Measurements from ENCODE around the gene DLG5. TPM values are rescaled to one million over a fixed set of nuclear protein-coding genes. Genes with fewer than 3 reads are reported as not detected.

DLG5 gene
- total and polyA plus RNA-seq, 7 donors = 6.0 to 78.1 (median 41.0) TPM

- no peak for DNase-seq
- Histone ChIP-seq H3K27me3 (no peaks in the 10 kb centered on the region), H3K9me3 (no peaks in the 10 kb centered on the region), H3K4me3 (peak overlapping the region in 2 of 4 donors; percentile 3 to 23), H3K36me3 (no peaks in the 10 kb centered on the region), H3K4me1 (peaks cover 0 to 71% (median 64%) of the 10 kb centered on the region in 4 donors), H3K27ac (peak overlapping the region; percentile 73 to 81 (median 78))
- intact Hi-C loops (cut with DNase I) = no loop called here
- WGBS, 2 donors = 27 to 52% methylated on average over 11 of the region's 11 CpGs
- peak in 1 of 4 donors; percentile 5 for TF ChIP-seq POLR2AphosphoS5 (IDR thresholded peaks at IDR 0.05)
- TF ChIP-seq POLR2A (IDR thresholded peaks at IDR 0.05) = no peak
- TF ChIP-seq EP300 (IDR thresholded peaks at IDR 0.05) = no peak
Observed at GRCh38 chr10:77887631-77888355, 38.8 kb downstream of the DLG5 start.

DNA sequence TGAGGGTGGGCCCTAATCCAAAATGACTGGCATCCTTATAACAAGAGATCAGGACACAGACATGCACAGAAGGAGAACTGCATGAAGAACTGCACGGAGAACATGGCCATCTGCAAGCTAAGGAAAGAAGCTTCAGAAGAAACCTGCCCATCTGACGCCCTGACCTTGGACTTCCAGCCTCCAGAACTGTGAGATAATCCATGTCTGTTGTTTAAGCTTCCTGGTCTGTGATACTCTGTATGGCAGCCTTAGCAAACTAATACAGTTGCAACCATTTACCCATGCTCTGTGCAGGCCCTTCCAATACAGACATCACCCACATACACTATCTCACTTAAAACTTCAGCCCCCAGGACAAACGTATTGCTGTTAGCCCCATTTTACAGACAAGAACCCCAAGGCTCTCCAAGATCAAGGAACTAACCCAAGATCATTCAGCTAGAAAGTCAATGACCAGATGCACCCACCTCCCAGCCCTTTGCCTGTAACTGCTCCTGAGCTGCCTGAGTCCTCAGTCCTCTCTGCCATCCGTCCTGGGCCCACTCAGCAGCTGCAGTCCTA is 39.7 kb downstream of the DLG5 start:
- intact Hi-C loops (cut with DNase I) = no loop called here
- no peak for DNase-seq
- Histone ChIP-seq H3K27me3 (no peaks in the 10 kb centered on the region), H3K4me1 (peaks cover 0 to 66% (median 55%) of the 10 kb centered on the region in 4 donors), H3K9me3 (no peaks in the 10 kb centered on the region), H3K27ac (peak overlapping the region; percentile 73 to 81 (median 78)), H3K4me3 (no peak overlapping the region), H3K36me3 (no peaks in the 10 kb centered on the region)
- TF ChIP-seq POLR2AphosphoS5 (IDR thresholded peaks at IDR 0.05) (no peak), EP300 (IDR thresholded peaks at IDR 0.05) (no peak), POLR2A (IDR thresholded peaks at IDR 0.05) (no peak)
- TF ChIP-seq, protein P1, sequence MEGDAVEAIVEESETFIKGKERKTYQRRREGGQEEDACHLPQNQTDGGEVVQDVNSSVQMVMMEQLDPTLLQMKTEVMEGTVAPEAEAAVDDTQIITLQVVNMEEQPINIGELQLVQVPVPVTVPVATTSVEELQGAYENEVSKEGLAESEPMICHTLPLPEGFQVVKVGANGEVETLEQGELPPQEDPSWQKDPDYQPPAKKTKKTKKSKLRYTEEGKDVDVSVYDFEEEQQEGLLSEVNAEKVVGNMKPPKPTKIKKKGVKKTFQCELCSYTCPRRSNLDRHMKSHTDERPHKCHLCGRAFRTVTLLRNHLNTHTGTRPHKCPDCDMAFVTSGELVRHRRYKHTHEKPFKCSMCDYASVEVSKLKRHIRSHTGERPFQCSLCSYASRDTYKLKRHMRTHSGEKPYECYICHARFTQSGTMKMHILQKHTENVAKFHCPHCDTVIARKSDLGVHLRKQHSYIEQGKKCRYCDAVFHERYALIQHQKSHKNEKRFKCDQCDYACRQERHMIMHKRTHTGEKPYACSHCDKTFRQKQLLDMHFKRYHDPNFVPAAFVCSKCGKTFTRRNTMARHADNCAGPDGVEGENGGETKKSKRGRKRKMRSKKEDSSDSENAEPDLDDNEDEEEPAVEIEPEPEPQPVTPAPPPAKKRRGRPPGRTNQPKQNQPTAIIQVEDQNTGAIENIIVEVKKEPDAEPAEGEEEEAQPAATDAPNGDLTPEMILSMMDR (IDR thresholded peaks at IDR 0.05) = no peak
- WGBS, 2 donors = 84 to 89% methylated on average over 4 of the region's 4 CpGs

- intact Hi-C loops (cut with DNase I) = no loop called here
- H3K4me3 ChIP-seq = no peak overlapping the region
- no peaks in the 10 kb centered on the region for H3K9me3 ChIP-seq
- H3K4me1 ChIP-seq = peaks cover 0 to 63% (median 50%) of the 10 kb centered on the region in 4 donors
- WGBS, 2 donors = 95% methylated on average over 7 of the region's 7 CpGs
- no peaks in the 10 kb centered on the region for H3K36me3 ChIP-seq
- DNase-seq = no peak
- TF ChIP-seq, protein P1 (IDR thresholded peaks at IDR 0.05) = no peak
- TF ChIP-seq EP300 (IDR thresholded peaks at IDR 0.05) (no peak), POLR2AphosphoS5 (IDR thresholded peaks at IDR 0.05) (no peak), POLR2A (IDR thresholded peaks at IDR 0.05) (no peak)
- no peaks in the 10 kb centered on the region for H3K27me3 ChIP-seq
- no peak overlapping the region for H3K27ac ChIP-seq
Observed at GRCh38 chr10:77884181-77884580, 42.4 kb downstream of the DLG5 start.

DNA sequence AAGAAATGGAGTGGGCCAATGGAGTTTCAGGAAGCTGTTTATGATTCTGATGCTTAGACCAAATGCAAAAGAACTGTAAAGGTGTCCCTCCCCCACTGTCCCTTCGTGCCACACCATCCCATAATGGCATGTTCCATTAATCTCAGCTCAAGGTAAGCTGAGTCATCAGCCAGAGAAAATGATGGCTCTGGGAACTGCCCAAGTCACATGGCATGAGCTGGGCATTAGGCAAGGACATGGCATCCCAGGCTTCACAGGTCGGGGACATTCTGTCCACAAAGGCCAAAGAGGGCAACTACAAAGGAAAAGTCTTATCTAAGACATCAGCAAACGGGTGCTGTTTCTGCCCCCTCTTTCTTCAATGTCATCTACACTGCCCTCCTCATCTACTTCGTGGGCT is 44.9 kb downstream of the DLG5 start:
- DNase-seq = no peak
- Histone ChIP-seq H3K27me3 (no peaks in the 10 kb centered on the region), H3K4me3 (no peak overlapping the region), H3K36me3 (no peaks in the 10 kb centered on the region), H3K9me3 (no peaks in the 10 kb centered on the region), H3K27ac (peak overlapping the region in 1 of 4 donors; percentile 32), H3K4me1 (peaks cover 0 to 59% (median 45%) of the 10 kb centered on the region in 4 donors)
- intact Hi-C loops (cut with DNase I) = no loop called here
- WGBS, 2 donors = 87 to 89% methylated on average over 4 of the region's 4 CpGs
- TF ChIP-seq POLR2A (IDR thresholded peaks at IDR 0.05) (no peak), EP300 (IDR thresholded peaks at IDR 0.05) (no peak), POLR2AphosphoS5 (IDR thresholded peaks at IDR 0.05) (no peak)
- TF ChIP-seq, protein P1 (IDR thresholded peaks at IDR 0.05) = no peak

DNA sequence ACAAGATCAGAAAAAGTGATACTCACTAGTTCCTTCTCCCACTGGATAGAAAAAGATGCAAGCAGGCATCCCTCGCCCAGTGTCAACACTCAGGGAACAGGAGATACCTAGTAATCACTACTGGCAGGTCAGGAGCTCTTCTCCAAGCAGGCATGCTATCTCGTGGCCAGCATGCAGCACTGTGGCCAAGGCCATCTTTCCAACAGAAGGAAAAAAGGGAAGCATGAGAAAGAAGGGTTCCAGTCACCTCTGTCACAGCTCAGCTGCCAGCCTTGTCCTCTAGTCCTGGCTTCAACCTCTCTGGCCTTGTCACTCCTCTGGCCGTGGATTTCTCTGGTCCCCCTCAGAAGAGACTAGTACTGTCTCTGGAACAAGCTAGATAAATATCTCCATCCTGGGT is 45.3 kb downstream of the DLG5 start:
- no peak for DNase-seq
- H3K4me1 ChIP-seq = peaks cover 0 to 54% (median 41%) of the 10 kb centered on the region in 4 donors
- no peaks in the 10 kb centered on the region for H3K27me3 ChIP-seq
- no peaks in the 10 kb centered on the region for H3K36me3 ChIP-seq
- H3K9me3 ChIP-seq = no peaks in the 10 kb centered on the region
- peak overlapping the region in 1 of 4 donors; percentile 32 for H3K27ac ChIP-seq
- WGBS, 2 donors = 92% methylated on average over 3 of the region's 3 CpGs
- no peak overlapping the region for H3K4me3 ChIP-seq
- TF ChIP-seq POLR2A (IDR thresholded peaks at IDR 0.05) (no peak), EP300 (IDR thresholded peaks at IDR 0.05) (no peak), POLR2AphosphoS5 (IDR thresholded peaks at IDR 0.05) (no peak)
- TF ChIP-seq, protein P1 (IDR thresholded peaks at IDR 0.05) = no peak
- intact Hi-C loops (cut with DNase I) = no loop called here
